HG03066 (cell line): ENCODE measurements around the gene ELP5.
A peak's percentile ranks its signal among the peaks of the same experiment; 100 is the strongest.

Experiments
- ATAC-seq: cut with Tn5 transposase; IDR thresholded peaks from one replicate; pipeline ENCODE4 v1.9.1; 2021; ENCODE audit warnings: low read depth; ENCODE audit not compliant: unreplicated experiment

The ELP5 gene

DNA sequence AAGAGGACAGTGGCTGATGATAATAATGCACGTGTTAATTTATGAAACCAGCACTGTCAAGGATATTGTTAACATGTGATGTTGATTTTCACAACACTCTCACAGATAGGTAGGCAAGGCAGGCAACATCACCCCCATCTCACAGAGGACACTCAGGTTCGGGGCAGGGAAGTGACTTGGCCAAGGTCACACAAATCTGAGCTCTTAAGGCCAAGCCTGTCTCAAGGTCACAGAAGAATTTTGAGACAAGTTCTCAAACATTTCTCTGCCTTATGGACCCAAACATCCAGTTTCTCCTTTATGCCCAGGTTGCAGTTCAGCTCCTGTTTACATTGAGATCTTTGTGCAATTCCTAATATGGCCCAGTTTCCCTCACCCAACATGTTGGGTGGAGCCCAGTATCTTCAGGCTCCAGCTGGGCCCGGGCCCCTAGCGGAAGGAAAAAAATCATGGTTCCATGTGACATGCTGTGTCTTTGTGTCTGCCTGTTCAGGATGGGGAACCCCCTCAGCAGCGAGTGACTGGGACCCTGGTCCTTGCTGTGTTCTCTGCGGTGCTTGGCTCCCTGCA is 30.8 kb downstream of the ELP5 start:
- ATAC-seq, result no peak

DNA sequence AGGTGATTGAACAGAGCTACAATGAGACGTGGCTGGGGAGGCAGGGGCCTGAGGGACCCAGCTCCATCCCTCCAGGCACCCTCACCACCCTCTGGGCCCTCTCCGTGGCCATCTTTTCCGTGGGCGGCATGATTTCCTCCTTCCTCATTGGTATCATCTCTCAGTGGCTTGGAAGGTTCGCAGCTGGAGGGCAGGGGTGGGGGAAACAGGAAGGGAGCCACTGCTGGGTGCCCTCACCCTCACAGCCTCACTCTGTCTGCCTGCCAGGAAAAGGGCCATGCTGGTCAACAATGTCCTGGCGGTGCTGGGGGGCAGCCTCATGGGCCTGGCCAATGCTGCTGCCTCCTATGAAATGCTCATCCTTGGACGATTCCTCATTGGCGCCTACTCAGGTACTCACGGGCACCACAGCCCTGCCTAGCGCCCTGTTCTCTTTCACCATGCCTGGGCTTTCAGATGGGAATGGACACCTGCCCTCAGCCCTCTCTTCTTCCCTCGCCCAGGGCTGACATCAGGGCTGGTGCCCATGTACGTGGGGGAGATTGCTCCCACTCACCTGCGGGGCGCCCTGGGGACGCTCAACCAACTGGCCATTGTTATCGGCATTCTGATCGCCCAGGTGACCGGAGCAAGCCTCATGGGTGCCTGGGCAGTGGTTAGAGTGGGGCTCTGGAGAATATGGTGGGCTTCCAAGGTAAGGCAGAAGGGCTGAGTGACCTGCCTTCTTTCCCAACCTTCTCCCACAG is 31.6 kb downstream of the ELP5 start:
- ATAC-seq, result no peak

DNA sequence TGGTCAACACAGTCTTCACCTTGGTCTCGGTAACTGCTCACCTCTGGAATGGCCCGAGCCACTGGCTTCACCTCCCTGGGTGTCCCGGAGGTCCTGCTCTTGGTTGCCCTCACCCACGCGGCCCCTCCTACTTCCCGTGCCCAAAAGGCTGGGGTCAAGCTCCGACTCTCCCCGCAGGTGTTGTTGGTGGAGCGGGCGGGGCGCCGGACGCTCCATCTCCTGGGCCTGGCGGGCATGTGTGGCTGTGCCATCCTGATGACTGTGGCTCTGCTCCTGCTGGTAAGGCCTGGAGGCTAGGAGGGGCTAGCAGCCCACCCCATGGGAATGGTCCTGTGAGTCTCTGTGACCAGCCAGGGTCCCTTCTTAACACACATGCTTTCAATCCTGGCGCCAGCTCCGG is 32.9 kb downstream of the ELP5 start:
- ATAC-seq, result no peak

DNA sequence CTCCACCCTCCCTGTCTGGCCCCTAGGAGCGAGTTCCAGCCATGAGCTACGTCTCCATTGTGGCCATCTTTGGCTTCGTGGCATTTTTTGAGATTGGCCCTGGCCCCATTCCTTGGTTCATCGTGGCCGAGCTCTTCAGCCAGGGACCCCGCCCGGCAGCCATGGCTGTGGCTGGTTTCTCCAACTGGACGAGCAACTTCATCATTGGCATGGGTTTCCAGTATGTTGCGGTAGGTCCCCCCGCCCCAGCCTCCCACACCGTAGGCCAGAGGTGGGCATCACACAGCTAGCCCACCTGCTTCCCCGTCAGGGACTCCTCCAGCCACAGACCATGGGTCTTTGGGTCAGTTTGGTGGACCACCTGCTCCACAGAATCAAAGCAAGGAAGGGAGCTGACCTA is 33.7 kb downstream of the ELP5 start:
- ATAC-seq, result no peak

DNA sequence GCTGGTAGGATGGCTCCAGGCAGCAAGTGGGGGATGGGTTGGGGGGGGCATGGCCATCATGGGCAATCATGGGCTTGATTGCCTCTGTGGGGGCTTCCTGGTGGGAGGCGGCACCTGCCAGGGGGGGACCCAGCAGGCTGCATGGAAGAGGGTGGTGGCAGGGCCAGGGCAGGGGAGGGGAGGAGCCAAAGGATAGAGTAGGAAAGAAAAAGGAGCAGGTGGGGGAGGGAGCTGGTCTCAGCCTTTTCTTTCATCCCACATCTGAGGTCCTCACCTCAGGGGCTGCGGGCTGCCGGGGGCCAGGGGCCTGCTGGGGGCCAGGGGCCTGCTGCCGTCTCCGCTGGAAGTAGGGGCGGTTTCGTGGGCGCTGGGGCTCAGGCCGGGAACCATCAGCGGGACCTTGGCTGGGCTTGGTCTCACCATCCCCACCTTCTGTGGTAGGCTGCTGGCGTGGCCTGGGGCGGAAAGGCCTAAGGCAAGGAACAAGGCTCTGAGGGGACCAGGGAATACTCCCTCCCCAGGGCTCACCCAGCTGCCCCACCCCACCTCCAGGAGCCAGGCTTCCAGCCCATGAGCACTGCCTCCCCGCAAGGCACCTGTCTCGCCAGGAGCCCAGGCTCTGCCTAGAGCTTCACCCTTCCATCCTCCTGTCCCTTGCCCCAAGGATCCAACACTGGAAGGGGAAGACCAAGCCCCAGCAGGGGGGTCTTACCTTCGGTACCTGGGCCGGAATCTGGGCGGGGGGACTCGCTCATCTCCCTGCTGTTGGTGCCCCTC is 37.4 kb downstream of the ELP5 start:
- ATAC-seq, result no peak

DNA sequence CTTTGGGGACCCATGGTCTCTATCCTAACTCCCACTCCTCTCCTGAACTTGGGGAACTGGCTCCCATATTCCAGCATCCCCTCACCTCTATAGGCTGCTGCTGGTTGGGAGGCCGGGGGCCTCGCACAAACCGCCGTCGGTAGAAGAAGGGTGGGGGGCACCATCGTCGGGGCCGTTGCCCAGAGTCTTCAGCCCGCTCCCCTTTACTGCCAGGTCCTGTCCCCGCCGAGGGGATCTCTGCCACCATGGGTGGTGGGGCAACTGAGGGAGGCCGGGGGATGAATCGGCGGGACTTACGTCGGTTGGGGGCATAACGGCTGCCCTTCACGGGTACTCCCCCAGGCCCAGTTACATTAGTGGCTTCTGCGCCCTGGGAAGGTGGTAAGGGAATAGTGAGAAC is 38.2 kb downstream of the ELP5 start:
- ATAC-seq, result no peak

DNA sequence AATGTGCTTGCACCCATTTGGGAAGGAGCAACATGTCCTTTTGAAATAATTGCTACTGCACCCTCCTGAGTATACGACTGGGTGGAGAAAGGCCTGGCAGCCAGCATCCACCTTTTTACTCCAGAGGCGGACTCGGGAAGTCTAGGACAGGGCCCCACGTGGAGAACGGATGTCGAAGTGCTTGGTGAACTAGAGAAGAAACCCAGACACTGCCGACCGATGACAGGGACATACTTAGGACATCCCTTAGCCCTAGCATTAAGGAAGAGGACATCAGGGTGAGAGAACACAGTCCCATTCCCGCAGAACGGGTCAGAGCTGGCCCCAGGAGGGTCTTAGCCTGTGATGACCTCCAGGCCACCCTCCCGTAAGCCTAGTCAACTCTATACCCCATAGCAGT is 38.7 kb downstream of the ELP5 start:
- no peak for ATAC-seq

DNA sequence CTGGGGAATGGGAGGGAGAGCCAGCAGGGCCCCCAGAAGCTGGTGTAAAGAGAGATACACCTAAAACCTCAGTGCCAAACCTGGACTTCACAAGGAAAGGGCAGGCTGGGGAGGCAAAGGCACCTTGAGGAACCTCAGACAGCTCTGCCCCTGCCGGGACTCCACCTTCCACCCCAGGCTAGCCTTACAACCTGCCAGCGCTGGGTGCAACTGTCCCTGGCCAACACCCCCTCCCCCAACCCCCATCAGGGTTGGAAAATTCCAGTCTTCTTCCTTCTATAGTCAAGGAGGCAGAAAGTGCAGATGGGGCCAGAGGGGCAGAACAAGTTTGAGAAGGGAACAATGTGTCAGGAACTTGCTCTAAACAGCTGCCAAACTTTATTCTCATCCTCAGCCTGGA is 40.2 kb downstream of the ELP5 start:
- no peak for ATAC-seq

DNA sequence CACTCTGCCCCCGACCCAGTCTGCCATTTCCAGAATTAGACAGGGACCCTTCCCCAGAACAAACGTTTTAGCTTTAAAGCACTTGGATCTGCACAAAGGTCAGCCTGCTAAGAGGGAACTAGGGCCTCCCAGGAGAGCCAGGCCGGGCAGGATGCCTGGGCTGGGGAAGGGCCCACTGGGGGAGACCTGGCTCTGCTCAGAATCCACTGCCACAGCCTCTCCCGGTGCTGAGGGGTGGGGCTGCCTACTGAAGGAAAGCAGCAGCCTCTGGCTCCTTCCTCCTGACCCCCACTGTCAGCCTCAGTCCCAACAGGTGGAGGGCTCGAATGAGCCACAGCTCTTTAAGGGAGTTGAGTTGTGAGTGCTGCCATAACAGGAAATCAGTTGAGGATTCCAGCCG is 40.7 kb downstream of the ELP5 start:
- no peak for ATAC-seq

DNA sequence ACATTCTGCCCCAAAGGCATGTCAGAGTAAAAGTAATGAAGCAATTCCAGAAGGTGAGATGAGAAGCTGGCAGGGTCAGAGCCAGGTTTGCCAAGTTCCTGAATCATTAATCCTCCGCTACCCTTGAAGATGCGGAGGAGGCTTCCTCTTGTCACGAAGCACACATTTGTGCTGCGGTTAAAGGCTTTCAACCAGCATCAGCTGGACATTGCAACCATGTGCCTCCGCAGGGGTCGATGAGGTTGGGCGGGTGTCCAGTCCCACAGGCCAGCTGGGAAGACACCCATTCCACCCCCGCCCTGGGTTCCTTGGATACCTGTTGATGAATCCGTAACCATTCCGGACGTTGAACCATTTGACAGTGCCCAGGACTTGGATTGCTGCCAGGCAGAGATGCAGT is 41.1 kb downstream of the ELP5 start:
- ATAC-seq, result no peak

DNA sequence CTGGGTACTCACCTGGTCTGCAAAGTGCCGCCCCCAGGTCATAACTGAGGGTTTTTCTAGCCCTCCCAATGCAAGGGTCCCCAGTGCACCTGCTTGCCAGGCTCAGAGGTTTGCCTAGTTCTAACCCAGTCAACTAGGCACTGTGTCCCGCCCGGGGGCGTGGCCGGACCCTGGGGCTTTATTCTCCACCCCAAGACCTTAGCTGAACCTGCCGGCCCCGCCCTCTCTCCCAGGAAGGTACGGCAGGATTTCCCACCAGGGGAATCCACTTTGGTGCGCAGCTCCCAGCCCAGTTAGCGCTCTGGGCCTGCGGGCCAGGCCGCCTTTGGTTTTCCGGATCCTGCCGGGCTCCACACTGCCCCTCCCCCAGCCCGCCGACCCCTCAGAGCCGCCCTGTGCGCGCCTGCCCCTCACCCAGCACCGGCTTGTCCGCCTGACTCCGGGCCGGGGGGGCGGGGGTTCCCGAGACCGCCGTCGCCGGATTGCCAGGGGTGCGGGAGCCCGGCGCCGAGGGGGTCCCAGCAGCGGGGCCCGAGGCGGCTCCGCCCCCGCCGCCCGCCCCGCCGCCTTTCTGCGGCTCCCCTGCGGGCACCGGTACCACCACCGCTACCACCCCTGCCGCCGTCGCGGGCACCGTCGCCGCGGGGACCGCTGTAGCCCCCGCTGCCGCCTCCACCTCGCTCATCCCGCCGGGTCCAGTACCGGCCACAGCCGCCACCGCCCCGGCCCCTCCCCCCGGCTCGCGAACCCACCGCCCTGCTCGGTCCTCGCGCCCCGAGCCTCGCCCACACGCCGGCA is 42.0 kb downstream of the ELP5 start:
- no peak for ATAC-seq

DNA sequence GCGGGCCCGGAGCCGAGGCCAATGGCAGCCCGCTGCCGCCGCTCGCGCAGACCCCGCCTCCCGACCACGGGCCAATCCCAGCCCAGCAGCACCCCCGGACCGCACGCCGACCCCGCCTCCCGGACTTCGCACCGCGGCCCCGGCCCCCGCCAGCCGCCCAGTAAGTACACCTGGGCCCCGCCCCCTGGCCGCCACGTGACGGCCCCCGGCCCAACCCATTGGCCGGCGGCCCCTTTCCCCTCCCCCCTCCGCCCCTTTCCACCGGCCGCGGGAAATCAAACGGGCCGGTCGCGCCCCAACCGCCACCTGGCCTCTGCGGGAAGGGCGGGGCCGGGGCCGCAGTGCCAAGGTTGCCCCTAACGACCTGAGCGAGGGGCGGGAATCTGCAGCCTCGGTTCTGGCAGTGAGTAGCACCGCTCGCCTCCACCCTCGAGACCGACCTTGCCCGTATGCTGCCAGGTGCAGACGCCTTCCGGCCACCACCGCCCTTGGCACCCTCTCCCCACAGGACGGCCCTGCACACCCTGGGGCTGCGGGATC is 42.7 kb downstream of the ELP5 start, which contains the start of gene YBX2:
Gene YBX2 (minus strand): TSS at position 26 of the 540 bp plus-strand sequence. CDS start 139 bp downstream, outside the sequence.
- ATAC-seq, result no peak

DNA sequence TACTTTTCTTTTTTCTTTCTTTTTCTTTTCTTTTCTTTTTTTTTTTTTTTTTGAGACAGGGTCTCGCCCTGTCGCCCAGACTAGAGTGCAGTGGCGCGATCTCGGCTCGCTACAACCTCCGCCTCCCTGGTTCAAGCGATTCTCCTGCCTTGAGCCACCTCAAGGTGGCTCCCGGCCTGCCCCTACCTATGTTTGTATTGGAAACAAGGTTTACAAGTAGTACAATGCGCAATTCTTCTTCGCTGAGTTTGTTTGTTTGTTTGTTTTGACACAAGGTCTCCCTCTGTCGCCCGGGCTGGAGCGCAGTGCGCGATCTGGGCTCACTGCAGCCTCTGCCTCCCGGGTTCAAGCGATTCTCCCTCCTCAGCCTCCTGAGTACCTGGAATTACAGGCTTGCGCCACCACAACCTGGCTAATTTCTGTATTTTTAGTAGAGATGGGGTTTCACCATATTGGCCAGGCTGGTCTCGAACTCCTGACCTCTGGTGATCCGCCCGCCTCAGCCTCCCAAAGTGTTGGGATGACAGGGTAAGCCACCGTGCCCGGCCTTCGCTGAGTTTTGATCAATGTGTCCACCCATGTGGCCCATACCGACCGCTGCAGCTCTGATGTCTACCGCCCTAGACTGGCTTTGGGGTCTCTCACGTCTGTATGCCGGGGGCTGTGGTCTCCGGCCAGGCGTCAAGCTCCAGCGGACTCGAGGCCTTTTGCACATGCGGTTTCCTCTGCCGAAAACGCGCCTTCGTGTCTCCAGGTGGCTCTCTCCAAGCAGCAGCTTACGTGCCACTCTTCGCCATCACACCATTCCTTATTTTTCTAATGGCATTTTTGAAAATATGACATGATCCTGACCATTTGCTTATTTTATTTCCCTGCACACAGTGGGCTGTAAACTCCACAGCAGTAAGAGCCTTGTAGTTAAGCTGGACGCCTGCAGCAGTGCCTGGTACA is 43.5 kb downstream of the ELP5 start:
- ATAC-seq, result no peak

DNA sequence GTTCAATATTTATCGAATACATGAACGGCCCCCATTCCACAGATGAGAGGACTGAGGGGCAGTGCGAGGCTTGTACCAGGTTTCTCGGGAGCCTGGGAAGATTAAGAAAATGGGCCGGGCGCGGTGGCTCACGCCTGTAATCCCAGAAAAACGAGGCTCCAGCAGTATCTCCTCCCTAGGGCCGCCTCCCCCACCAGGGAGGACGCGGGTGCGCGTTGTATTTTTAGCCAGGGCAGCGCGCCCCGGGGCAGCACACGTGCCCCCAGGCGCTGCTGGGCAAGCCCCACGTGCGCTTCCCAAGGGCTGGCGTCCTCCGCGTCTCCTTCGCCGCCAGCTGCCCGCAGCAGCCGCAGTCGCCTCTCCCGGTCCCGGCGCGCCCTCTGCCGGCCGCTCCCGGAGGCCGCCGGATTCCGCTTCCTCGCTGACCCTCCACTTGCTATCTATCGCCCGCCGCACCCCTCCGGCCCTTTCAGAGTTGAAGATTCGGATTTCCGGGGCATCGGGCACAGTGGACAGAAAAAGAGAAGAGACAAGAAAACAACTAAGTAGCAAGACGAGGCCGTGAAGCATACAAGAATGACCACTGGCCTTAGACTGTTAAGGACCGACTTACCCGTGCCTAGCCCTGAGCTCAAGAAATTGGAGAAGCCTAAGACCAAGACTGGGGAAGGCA is 44.3 kb downstream of the ELP5 start:
- ATAC-seq, result no peak

DNA sequence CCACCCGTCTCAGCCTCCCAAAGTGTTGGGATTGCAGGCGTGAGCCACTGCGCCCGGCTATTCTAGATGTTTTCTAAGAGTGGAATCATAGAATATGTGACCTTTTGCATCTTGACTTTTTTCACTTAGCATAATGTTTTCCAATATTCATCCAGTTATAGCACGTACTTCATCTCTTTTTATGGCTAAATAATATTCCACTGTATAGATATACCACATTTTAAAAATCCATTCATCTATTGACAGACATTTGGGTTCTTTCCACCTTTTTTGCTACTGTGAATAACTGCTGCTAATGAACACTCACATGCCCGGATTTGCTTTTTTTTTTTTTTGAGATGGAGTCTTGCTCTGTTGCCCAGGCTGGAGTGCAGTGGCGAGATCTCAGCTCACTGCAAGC is 52.2 kb downstream of the ELP5 start:
- no peak for ATAC-seq

DNA sequence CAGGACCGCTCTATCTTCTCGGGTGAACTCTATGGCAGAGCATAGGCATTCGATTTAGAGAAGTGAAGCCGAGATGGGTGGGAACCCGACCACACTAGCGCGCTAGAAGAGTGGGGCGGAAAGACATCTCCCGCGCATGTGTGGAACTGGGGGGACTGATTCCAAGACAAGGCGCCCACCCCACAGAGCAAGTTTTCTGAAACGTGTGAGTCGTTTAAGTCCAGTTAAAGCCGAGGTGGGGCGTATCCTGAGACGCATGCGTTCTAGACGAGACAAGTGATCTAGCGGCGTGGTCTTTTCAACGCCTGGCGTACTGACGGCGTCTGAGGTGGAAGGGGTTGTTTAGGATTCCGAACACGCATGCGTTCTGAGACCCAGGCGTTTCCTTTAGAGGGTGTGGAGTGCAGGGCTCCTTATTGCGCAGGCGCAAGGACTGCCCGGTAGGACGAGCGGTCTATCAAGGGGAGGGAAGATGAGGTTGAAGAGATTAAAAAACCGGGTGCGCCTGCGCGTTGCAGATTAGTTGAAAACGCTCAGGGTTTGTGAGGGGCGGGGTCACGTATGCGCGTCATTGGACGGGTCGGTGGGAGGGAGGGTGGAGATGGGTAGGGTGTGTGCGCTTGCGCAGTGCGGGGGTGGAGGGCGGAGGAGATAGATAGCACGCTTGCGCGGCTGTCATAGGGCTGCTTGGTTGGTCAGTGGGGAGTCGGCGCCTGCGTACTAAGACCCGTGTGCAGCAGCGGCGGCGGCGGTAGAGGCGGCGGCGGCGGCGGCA is 55.1 kb downstream of the ELP5 start, which contains the start of gene EIF5A:
Gene EIF5A (plus strand): TSS at position 718 of the 775 bp plus-strand sequence. CDS start 2,008 bp downstream, outside the sequence.
- peak; percentile 56 for ATAC-seq

DNA sequence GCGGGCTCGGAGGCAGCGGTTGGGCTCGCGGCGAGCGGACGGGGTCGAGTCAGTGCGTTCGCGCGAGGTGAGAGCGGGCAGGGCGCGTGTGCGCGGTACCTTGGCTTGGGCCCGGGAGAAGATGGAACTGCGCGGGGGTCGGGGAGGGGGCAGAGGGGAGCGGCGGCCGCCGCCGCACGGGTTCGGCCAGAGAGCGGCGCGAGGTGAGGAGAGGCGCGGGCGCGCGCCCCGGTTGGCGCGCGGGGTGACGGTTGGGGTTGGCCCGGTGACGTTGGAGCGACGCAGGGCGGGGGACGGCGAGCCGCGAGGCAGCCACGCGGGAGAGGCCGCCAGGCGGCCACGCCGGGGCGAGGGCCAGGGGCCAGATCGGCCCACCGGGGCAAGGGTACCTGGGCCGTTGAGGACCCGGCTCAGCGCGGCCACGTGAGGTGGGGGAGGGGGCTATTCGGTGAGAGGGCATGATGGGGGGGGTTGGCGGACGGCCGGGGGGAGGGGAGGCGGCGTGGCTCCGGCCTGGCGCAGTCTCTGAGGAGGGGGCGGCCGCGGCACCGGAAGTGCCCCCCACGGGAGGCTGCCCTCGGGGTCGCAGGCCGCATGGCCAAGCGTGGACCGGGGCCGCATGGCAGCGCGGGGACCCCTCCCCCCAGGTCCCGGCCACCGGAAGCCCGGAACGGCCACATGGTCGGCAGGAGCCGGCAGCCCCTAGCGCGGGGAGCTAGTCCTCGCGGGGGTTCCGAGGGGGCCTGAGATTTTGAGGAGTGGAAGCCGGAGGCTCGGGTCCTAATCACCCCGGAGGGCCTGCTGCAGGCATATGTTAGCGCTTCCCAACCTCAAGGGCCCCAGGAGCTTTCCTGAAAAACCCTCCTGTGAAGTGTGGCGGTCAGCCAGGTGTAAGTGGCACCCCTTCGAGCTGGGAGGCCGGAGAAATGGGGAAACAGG is 55.9 kb downstream of the ELP5 start:
- no peak for ATAC-seq
